Calu3 (cell line): ENCODE results near the gene SLC41A3. TPM values are rescaled to one million over a fixed set of nuclear protein-coding genes. Genes with fewer than 3 reads are reported as not detected.

Source experiments
- BruUV-seq: library from RNA; stranded (reverse); fragments of 400-500 nt; replicated peaks from 2 replicates; lab custom pipeline; 2021; lab: Mats Ljungman, UMichigan
- CTCF ChIA-PET: fragments of 300-600 bp; sonication (Branson Sonifier 250); formaldehyde crosslinking; loops from one replicate; lab custom pipeline; 2022; ENCODE audit warnings: antibody characterized with exemption; lab: Charles Lee
- DNase-seq: peaks from one replicate; pipeline ENCODE4 v3.0.0; 2022
- H3K27ac Mint-ChIP-seq: one replicate; pipeline ENCODE4 v1.8.0; 2022; ENCODE audit warnings: mixed read lengths; ENCODE audit not compliant: unreplicated experiment
- H3K27me3 Mint-ChIP-seq: one replicate; pipeline ENCODE4 v1.8.0; 2022; ENCODE audit warnings: mixed read lengths; ENCODE audit not compliant: unreplicated experiment
- H3K36me3 Mint-ChIP-seq: one replicate; pipeline ENCODE4 v1.8.0; 2022; ENCODE audit warnings: mild to moderate bottlenecking, moderate library complexity, mixed read lengths; ENCODE audit not compliant: insufficient read depth, unreplicated experiment
- H3K4me1 Mint-ChIP-seq: one replicate; pipeline ENCODE4 v1.8.0; 2022; ENCODE audit warnings: mild to moderate bottlenecking, low read depth, mixed read lengths; ENCODE audit not compliant: unreplicated experiment
- H3K4me3 Mint-ChIP-seq: one replicate; pipeline ENCODE4 v1.8.0; 2022; ENCODE audit warnings: mild to moderate bottlenecking, low read depth, moderate library complexity, mixed read lengths; ENCODE audit not compliant: unreplicated experiment
- H3K9me3 Mint-ChIP-seq: one replicate; pipeline ENCODE4 v1.8.0; 2022; ENCODE audit warnings: low read depth, mixed read lengths; ENCODE audit not compliant: unreplicated experiment
- intact Hi-C: fragments of 100-400 bp; cut with micrococcal nuclease; formaldehyde crosslinking; loops from one replicate; pipeline ENCODE4 v1.10.0; 2022; ENCODE audit not compliant: unreplicated experiment
- total RNA-seq: library from RNA; stranded (reverse); gene quantifications from 2 replicates; pipeline ENCODE4 v1.2.3, GENCODE V29; 2022
- TF ChIP-seq, protein P1 (sequence below): fragments of 200-600 bp; IDR thresholded peaks from one replicate; pipeline ENCODE4 v1.8.0; 2022; ENCODE audit warnings: antibody characterized with exemption; ENCODE audit not compliant: unreplicated experiment

The SLC41A3 gene
- total RNA-seq, 1 experiment from 2014 or later = 101 TPM

DNA sequence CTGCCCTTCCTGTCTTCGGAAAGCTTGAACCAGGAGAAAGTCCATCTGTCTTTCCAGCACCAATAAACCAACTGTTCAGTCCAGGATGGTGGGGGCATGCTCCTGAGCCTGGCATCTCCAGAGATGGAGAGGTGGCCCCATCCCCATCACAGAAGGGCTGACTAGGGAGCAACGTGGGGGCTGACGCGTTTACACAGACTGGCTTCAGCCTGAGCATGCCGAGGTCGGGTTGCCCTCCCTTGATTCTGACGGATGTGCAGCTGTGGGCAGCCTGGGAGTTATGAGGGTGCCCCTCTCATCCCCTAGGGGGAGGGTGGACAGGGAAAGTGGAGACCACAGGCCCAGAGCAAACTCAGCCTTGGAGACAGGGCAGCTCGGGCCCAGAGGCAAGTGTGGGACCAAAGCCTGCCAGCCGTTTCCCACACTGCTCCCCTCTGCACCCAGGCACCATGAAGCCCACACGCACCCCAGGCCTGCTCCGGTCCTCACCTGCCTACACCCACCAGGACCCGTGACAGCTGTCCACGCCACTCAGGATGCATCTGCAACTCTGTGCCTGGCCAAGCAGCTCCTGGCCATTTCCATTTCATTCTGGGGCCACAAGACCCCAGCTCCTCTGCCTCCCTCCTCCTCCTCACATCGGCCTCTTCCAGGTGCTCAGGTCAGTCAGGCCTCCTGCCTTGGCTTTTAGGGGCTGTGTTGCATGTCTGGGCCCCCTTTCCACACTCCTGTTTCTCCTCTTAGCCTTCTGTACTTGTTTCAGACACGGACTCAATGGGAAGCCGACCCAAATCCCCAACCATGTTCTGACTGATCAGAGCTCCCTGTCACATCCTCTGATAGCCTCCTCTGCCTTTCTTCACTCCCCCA is 48.2 kb upstream of the SLC41A3 start:
- peaks cover 9% of the 10 kb centered on the region for H3K36me3 Mint-ChIP-seq
- BruUV-seq = no TSS peak
- CTCF ChIA-PET = interaction anchor here (1.0 to 3.0 kb wide), 3 partner anchors 67 to 257 kb away, joined by 3 to 12 read pairs (median 3); no protein-coding TSS in a partner anchor
- H3K4me1 Mint-ChIP-seq = peaks cover 15% of the 10 kb centered on the region
- intact Hi-C loops = loop anchor here (5.0 kb wide), 1 partner anchor 80 kb away; no protein-coding TSS in a partner anchor
- H3K27ac Mint-ChIP-seq = no peak overlapping the region
- no peak for DNase-seq
- H3K9me3 Mint-ChIP-seq = no peaks in the 10 kb centered on the region
- peaks cover 9% of the 10 kb centered on the region for H3K27me3 Mint-ChIP-seq
- no peak overlapping the region for H3K4me3 Mint-ChIP-seq
- TF ChIP-seq, protein P1, sequence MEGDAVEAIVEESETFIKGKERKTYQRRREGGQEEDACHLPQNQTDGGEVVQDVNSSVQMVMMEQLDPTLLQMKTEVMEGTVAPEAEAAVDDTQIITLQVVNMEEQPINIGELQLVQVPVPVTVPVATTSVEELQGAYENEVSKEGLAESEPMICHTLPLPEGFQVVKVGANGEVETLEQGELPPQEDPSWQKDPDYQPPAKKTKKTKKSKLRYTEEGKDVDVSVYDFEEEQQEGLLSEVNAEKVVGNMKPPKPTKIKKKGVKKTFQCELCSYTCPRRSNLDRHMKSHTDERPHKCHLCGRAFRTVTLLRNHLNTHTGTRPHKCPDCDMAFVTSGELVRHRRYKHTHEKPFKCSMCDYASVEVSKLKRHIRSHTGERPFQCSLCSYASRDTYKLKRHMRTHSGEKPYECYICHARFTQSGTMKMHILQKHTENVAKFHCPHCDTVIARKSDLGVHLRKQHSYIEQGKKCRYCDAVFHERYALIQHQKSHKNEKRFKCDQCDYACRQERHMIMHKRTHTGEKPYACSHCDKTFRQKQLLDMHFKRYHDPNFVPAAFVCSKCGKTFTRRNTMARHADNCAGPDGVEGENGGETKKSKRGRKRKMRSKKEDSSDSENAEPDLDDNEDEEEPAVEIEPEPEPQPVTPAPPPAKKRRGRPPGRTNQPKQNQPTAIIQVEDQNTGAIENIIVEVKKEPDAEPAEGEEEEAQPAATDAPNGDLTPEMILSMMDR = no peak

DNA sequence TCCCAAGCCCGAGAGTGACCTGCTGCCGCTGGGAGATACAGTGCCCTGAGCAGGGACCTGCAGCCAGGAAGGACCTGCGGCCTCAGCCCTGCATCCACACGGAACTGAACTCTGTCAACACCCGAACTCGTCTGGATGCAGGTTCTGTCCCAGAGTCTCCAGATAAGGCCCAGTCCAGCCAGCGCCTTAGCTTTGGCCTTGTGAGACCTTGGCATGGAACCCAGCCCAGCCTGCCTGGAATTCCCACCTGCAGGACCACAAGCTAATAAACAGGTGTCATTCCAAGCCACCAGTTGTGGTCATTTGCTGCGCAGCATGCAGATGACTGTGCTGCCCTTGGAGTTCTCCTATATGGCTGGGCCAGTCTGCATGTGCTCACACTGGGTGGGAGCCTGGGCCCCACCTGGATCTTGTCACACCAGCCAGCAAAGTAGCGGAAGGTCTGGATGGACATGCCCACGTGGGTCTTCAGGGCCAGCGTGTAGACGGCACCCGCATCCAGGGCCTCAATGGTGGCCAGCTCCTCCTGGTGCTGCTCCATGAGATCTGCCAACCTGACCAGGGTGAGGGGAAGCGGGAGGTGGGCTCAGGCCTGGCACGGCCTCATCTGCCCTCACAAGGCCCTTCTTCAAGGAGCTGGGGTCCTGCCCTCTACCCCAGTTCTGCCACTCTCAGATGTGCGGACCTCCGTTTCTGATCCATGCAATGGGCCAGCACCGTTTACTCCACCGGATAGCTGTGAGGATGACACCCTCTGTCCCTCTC is 47.2 kb upstream of the SLC41A3 start:
- Mint-ChIP-seq H3K9me3 (no peaks in the 10 kb centered on the region), H3K4me1 (peaks cover 15% of the 10 kb centered on the region), H3K27ac (no peak overlapping the region), H3K36me3 (peaks cover 9% of the 10 kb centered on the region), H3K4me3 (no peak overlapping the region), H3K27me3 (peaks cover 9% of the 10 kb centered on the region)
- DNase-seq = no peak
- CTCF ChIA-PET = interaction anchor here (1.0 kb wide), 1 partner anchor 240 kb away, joined by 3 read pairs; no protein-coding TSS in a partner anchor
- TF ChIP-seq, protein P1 = no peak
- no TSS peak for BruUV-seq
- intact Hi-C loops = loop anchor here (5.0 kb wide), 1 partner anchor 81 kb away; no protein-coding TSS in a partner anchor

DNA sequence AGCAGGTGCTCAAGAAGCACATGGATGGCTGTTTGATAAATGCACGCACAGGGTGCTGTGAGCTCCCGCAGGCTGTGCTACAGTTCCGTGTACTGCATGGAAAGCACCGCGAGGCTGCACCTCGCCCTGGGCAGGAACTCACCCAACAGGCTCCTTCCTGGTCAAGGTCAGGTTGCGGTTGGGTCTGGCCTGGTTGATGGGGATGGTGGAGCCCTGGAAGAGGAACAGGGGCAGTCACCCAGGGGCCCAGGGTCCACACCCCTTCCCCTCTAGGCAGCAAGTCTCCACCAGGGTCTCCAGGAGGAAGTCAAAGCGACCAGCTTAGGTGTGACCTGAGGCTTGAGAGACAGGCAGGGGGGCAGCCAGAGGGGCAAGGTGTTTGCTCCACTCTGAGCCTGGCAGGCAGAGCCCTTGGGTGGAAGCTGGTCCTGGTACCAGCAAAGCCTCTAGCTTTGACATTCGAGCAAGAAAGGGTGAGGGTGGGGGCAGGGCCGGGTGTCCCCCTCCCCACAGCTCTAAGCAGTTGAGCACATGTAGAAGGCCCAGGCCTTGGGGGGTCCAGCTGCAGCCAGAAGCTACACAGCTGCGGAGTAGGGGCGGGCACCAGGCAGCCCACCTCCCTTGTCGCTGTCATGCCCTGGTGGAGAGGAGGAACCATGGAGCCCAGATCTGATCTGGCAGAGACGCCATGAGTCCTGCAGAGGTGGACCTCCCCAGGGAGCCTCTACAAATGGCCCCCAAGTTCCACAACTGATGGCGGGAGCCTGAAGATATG is 46.3 kb upstream of the SLC41A3 start:
- intact Hi-C loops = loop anchor here (5.0 kb wide), 1 partner anchor 82 kb away; no protein-coding TSS in a partner anchor
- TF ChIP-seq, protein P1 = no peak
- H3K9me3 Mint-ChIP-seq = no peaks in the 10 kb centered on the region
- BruUV-seq = no TSS peak
- CTCF ChIA-PET = interaction anchor here (0.5 to 1.0 kb wide), 3 partner anchors 13 to 79 kb away, joined by 3 to 6 read pairs (median 3); no protein-coding TSS in a partner anchor
- H3K27me3 Mint-ChIP-seq = peaks cover 9% of the 10 kb centered on the region
- peak overlapping the region; percentile 63 for H3K27ac Mint-ChIP-seq
- peaks cover 9% of the 10 kb centered on the region for H3K36me3 Mint-ChIP-seq
- H3K4me3 Mint-ChIP-seq = peak overlapping the region; percentile 62
- H3K4me1 Mint-ChIP-seq = peaks cover 15% of the 10 kb centered on the region
- peak; percentile 80 for DNase-seq
